ENCODE results near the gene PLEKHG5.

Gene PLEKHG5

DNA sequence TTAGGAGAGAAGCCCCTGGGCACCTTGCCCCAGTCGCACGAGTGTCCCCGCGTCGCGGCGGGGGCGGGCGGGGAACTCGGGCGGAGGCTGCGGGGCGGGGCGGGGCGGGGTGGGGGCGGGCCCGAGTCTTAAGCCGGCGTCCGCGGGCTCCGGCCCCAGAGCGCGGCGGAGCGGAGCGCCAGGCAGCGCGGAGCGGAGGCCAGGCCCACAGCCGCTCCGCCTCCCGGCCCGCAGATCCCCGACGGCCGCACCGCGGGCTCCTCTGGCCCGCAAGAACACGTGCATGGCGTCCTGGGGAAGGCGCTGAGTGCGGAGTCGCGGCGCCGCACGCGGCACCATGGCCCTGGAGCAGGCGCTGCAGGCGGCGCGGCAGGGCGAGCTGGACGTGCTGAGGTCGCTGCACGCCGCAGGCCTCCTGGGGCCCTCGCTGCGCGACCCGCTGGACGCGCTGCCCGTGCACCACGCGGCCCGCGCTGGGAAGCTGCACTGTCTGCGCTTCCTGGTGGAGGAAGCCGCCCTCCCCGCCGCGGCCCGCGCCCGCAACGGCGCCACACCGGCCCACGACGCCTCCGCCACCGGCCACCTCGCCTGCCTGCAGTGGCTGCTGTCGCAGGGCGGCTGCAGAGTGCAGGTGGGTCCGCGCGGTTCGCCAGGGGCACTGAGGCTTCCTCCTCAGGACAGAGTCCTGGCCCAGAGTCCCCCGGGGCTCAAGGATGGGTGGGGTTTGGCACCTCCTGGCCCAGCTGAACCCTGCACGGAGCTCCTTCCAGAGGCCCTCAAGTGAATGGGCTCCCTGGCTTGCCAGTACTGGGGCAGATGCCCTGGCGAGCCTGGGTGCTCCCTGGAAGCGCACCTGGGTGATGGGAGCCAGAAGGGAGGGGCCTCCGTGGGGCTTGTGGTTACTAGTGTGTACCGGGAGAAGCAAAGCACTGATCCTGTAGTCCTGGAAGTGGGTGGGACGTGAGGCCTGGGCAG is 66.6 kb downstream of the PLEKHG5 start, which contains the start of gene ESPN:
TSS of gene ESPN (plus strand) at position 158 of the 975 bp plus-strand sequence. CDS start at position 338, 180 bp downstream.
- DNase-seq, result no peak

DNA sequence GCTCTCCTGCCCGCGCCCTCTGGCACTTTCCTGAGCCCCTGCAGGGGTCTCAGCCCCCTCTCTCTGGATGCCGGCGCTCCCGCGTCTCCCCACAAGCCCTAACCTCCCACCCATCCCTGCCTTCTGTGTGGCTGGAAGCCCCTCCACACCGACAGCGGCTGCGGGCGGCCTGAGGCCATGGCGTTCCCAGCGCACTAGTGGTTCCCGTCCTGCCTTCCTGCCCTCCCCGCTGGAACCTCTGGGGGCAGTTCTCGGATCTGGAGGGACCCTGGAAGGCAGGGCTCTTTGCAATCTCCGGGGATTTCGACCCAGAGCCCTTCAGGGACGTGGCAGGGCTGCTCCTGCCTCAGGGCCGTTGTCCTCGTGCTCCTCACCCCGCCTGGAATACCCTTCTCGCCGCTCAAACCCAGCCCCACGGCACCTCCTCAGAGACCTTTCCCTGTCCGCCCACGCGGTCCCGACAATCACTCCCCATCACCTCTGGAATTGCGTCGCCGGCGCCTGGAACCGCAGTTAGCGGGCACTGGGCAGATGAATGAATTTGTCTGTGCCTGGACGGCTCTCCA is 67.4 kb downstream of the PLEKHG5 start:
- no peak for DNase-seq

DNA sequence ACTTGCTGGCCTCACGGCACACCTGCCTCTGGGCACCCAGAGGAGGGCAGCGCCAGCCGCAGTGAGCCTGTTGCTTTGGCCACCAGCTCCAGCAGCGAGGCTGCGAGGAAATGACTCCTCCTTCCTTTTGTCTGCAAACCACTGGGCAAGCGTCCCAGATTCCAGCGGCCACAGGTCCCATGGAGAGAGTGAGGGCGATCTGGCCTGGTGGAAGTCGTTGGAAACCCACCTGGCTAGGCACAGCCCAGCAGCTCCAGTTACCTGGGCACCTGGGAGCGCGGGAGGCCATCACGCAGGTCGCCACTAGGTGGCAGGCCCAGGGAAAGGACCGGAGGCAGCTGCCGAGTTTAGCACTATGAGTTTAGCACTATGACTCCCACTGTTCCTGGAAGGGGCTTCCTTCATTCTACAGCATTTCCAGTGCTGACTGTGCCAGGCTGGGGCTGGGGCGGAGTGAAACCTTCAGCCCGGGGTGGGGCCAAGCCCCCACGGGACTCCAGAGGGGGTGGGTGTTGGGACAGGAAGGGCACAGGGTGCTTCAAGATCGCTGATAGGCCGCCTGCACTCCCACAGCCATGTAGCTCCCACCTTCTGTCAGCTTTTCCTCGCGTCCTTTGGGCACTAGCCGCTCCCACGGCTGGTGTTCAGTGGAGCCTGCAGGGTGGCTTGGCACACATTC is 68.0 kb downstream of the PLEKHG5 start:
- peak; percentile 86 for DNase-seq

DNA sequence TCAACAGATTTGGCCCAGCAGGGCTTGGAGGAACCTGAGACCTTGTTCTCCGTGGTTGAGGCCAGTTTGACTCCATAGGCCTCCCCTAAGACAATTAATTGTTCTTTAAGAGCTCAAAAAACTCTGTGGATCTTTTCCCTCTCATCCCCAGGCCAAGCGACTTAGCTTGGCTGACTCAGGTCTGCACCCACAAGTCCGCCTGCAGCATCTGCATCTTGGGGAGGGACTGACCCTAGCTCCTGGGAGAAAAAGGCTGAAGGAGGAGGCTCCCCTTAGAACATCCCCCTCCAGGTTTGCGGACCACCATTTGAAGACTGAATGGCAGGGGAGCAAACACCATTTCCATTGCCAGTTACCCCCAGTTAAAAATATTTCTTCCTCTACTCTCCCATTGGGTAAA is 70.2 kb downstream of the PLEKHG5 start:
- no peak for DNase-seq

DNA sequence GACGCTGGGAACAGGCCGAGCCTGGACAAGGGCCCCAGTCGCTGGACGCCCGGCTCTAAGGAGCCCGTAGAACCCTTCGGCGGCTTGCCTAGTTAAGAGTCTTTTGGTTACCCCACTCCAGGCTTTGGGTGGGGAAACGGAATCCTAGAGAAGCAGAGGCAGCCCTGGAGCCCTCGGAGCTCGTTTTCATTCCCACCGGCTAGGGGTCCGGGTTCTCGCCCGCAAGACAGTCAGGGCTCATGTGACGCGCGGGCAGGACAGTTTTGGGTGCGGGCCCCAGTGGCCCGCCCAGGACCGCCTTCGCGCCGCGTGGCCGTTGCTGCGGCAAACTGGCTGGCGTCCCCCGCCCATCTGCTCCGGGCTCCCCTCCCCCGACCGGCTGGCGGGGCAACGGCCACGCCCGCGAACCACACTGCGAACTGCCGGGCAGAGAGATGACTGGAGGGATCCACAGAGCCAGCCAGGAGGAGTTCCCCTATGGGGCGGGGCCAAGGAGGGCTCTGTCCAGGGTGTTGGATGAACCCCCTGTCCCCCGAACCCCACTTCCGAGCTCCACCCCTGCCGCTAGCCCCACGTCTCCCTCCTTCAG is 70.9 kb downstream of the PLEKHG5 start:
- no peak for DNase-seq

DNA sequence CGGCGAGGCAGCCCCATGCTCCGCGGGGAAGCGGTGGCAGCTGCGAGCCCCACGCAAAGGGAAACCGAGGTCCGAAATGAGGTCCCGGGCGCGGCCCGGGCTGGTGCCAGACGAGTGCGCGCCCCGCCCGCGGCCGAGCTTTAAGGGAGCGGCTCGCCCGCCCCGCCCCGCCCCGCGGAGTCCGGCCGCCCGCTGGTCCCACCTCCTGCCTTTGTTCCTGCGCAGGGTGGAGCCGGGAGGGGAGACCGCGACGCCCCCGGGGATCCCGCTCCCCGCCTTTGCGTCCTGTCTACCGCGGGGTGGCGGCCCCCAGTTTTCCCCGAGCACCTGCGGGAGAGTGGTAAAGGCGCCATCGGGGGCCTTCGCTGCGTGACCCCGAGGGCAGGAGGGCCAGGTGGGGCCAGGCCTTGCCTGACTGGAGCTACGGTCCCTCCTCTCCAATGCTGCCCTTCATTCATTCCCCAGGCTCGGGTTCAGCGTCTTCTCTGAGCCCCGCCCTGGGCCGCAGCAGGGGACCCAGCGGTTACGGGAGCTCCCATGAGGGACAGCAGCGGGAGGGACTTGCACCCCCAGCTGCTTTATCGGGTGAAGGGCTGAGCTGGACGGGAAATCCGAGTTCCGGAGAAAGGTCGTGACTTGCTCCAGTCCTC is 71.5 kb downstream of the PLEKHG5 start, which contains the start of gene HES2:
TSS of gene HES2 (minus strand) at position 116 of the 650 bp plus-strand sequence. CDS start at position 17, 99 bp downstream.
- no peak for DNase-seq

DNA sequence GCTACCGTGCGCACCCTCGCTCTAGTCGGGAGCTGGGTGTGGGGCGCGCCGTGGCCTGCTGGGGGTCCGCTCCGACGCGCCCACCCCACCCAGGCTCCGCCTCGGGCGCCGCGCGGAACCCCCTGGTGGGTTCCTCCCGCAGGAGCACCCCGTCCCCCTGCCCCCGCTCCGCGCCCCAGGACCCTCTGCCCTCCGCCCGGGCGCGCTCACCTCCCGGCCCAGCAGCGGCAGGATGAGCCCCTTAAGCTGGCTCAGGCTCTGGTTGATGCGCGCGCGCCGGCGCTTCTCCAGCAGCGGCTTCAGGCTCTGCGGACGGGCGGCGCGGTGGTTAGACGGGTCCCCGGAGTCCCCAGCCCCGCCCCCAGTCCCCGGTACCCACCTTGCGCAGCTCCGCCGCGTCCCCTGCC is 72.1 kb downstream of the PLEKHG5 start:
- no peak for DNase-seq

DNA sequence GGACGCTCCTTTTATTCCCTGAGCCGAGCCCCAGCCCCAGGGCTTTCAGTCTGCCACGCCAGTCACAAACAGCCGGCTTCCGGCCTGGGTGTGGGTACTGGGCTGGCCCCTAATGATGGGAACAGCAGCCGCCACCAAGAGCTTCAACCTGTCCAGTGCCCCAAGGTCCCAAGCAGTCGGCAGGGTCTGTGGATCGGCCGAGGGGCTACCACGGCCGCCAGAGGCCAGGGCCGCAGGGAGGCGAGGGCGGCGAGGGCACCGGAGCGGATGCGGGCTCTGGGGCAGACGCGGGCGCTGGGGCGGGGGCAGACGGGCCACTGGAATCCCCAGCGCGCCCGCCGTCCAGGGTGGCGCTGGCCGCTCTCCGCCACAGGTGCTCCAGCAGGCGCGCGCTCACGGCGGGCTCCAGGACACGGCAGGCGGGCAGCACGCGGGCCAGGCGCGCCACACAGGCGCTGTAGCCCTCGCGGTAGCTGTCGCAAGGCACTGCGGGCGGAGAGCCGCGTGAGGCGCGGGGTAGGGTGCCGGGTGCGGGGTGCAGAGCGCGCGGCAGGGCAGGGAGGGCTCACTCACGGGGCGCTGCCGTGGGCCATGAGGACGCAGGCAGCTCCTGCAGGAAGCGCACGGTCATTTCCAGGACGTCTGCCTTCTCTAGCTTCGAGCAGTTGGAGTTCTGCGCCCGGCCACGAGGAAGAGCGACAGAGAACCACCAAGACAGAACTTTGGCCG is 72.6 kb downstream of the PLEKHG5 start:
- no peak for DNase-seq

DNA sequence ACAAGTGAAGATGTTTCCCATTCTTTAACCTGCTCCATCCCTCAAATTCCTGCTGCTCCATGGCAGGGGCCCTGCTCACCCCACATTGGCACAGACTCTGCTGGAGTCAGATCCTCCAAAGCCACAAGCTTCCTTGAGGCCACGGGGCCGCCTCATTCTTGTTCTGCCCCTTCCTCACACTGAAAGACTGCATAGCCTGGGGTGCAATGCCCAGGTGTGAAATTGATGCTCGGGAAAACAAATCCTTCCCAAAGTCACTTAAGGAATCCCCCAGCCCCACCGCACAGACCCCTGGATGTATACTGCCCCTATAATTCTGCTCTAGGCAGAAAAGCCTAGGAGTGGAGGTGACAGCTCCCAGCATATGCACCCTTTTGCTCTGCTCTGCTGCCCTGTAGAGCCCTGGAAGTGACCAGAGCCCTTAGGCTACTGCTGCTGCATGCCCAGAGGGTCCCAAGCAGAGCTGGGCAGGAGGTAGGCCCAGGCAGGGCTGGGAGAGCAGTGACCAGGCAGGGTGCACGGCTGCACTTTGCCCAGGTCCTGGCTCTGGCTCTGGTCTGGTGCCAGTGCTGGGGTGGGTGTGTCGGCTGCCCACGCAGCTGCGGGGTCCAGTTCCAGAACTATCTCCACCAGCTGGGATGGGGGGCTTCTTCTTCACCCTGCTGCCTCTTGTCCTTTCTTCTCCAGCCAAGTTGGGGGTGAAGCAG is 73.4 kb downstream of the PLEKHG5 start:
- no peak for DNase-seq

Data from activated CD8-positive, alpha-beta memory T cell treated with anti-CD3 and anti-CD28 coated beads for 24 hours (primary cell).